B cell (primary cell): ENCODE measurements around the gene TRIM44. TPM values are rescaled to one million over a fixed set of nuclear protein-coding genes. Genes with fewer than 3 reads are reported as not detected.

ENCODE experiments used
- ATAC-seq: fragments of 200-7000 bp; cut with Tn5 transposase; one replicate; pipeline ENCODE4 v1.10.0; 2021; ENCODE audit warnings: low read depth, mild to moderate bottlenecking, moderate number of reproducible peaks, moderate library complexity
- CTCF ChIA-PET: fragments of 350-600 bp; sonication (Branson Sonifier 250); formaldehyde crosslinking; loops from one replicate; lab custom pipeline; 2021; ENCODE audit warnings: antibody characterized with exemption, inconsistent platforms; lab: Charles Lee
- POLR2A ChIA-PET: fragments of 350-600 bp; sonication (Branson Sonifier 250); formaldehyde crosslinking; loops from one replicate; lab custom pipeline; 2021; ENCODE audit warnings: antibody characterized with exemption; lab: Charles Lee
- DNase-seq: peaks from one replicate; pipeline ENCODE4 v3.0.0; 2013
- H2AFZ ChIP-seq: 2 replicates; pipeline ENCODE4 v1.6.1; 2012; ENCODE audit warnings: mild to moderate bottlenecking, low read depth, low read length; ENCODE audit not compliant: insufficient read depth, poor library complexity, severe bottlenecking
- H3K27ac ChIP-seq, 2 donors: 1 replicate in 1 of 2; 2 replicates in 1 of 2; pipeline ENCODE4 v1.5.1; 2012 to 2013; ENCODE audit warnings: low read length in 2 of 2, mild to moderate bottlenecking in 2 of 2, moderate library complexity in 1 of 2
- H3K27me3 ChIP-seq, 4 experiments: fragments of 200-600 bp in 1 of 4; sonication (generic) in 1 of 4; replicated peaks in 1 of 4; 1 replicate in 2 of 4; 2 replicates in 2 of 4; pipeline versions ENCODE4 v1.6.1 to v1.7.0; 2013 to 2016; ENCODE audit warnings: low read length in 3 of 4, mild to moderate bottlenecking in 2 of 4, mixed read lengths in 1 of 4, moderate library complexity in 1 of 4; ENCODE audit not compliant: insufficient read depth in 4 of 4, control insufficient read depth in 3 of 4; ENCODE audit errors: control extremely low read depth in 1 of 4
- H3K36me3 ChIP-seq, 2 experiments: replicated peaks in 1 of 2; 1 replicate in 1 of 2; 2 replicates in 1 of 2; pipeline versions ENCODE4 v1.6.1 to v1.7.1; 2013; ENCODE audit warnings: low read length in 1 of 2; ENCODE audit not compliant: insufficient read depth in 2 of 2, control insufficient read depth in 1 of 2; ENCODE audit errors: control extremely low read depth in 1 of 2, extremely low read depth in 1 of 2
- H3K4me1 ChIP-seq, 2 donors: fragments of 200-600 bp in 1 of 2; sonication (generic) in 1 of 2; 1 replicate in 1 of 2; 2 replicates in 1 of 2; pipeline versions ENCODE4 v1.5.1 to v1.6.1; 2013 to 2017; ENCODE audit warnings: low read length in 2 of 2; ENCODE audit not compliant: control insufficient read depth in 2 of 2, insufficient read depth in 2 of 2
- H3K4me2 ChIP-seq: replicated peaks from 2 replicates; pipeline ENCODE3; 2012; ENCODE audit warnings: mild to moderate bottlenecking, low read depth, low read length; ENCODE audit not compliant: poor library complexity, severe bottlenecking
- H3K4me3 ChIP-seq, 5 experiments: fragments of 200-600 bp in 1 of 5; sonication (generic) in 1 of 5; 1 replicate in 3 of 5; 2 replicates in 2 of 5; pipeline versions ENCODE4 v1.5.1 to v1.7.0; 2011 to 2016; ENCODE audit warnings: low read length in 4 of 5, mild to moderate bottlenecking in 4 of 5, low read depth in 2 of 5, control low read depth in 1 of 5, moderate library complexity in 1 of 5; ENCODE audit not compliant: insufficient read depth in 1 of 5; ENCODE audit errors: control extremely low read depth in 1 of 5, extremely low read depth in 1 of 5
- H3K79me2 ChIP-seq: fragments of 200-600 bp; sonication (generic); one replicate; pipeline ENCODE4 v1.6.0; 2016; ENCODE audit warnings: low read length; ENCODE audit not compliant: control insufficient read depth, insufficient read depth
- H3K9ac ChIP-seq: fragments of 200-600 bp; sonication (generic); 2 replicates; pipeline ENCODE4 v1.6.1; 2017; ENCODE audit warnings: mild to moderate bottlenecking, low read length, moderate library complexity
- H3K9me3 ChIP-seq, 3 donors: one replicate each; pipeline versions ENCODE4 v1.6.1 to v1.7.1; 2013; ENCODE audit warnings: low read length in 2 of 3; ENCODE audit not compliant: control insufficient read depth in 2 of 3, insufficient read depth in 1 of 3; ENCODE audit errors: control extremely low read depth in 1 of 3
- H4K20me1 ChIP-seq: 2 replicates; pipeline ENCODE4 v1.6.0; 2012; ENCODE audit warnings: mild to moderate bottlenecking, low read length; ENCODE audit not compliant: insufficient read depth, control insufficient read depth, poor library complexity, severe bottlenecking
- H3K27ac Mint-ChIP-seq: one replicate; pipeline ENCODE4 v1.8.0; 2021; ENCODE audit warnings: mixed read lengths
- H3K27me3 Mint-ChIP-seq: one replicate; pipeline ENCODE4 v1.8.0; 2021; ENCODE audit warnings: mixed read lengths
- H3K4me1 Mint-ChIP-seq: one replicate; pipeline ENCODE4 v1.8.0; 2021; ENCODE audit warnings: mixed read lengths
- H3K4me3 Mint-ChIP-seq: one replicate; pipeline ENCODE4 v1.8.0; 2021; ENCODE audit warnings: mixed read lengths
- H3K9me3 Mint-ChIP-seq: one replicate; pipeline ENCODE4 v1.8.0; 2022; ENCODE audit warnings: mixed read lengths; ENCODE audit not compliant: insufficient read depth
- EZH2 ChIP-seq: IDR thresholded peaks from 2 replicates; pipeline ENCODE4 v1.6.1; 2012; ENCODE audit warnings: borderline replicate concordance, low read depth, mild to moderate bottlenecking, moderate library complexity, low read length; ENCODE audit not compliant: insufficient read depth, poor library complexity, severe bottlenecking
- WGBS: methylation state at CpG from one replicate; pipeline ENCODE4 v1.1.5; 2013; ENCODE audit warnings: missing lambda C conversion rate; ENCODE audit not compliant: insufficient coverage; 5-methylcytosine and 5-hydroxymethylcytosine counted together
- intact Hi-C: fragments of 100-400 bp; cut with micrococcal nuclease; formaldehyde crosslinking; loops from one replicate; pipeline ENCODE4 v1.10.0; 2022
- polyA plus RNA-seq: library from polyadenylated mRNA; depleted of rRNA; stranded (reverse); fragments of >200 nt; gene quantifications from 2 replicates; pipeline ENCODE4 v1.2.3, GENCODE V29; 2012
- total RNA-seq, 2 donors: library from RNA; stranded (reverse); fragments of 120-200 nt in 1 of 2; gene quantifications; 1 replicate in 1 of 2; 2 replicates in 1 of 2; pipeline versions ENCODE4 v1.2.3 to v1.2.4, GENCODE V29; 2013 to 2022
- TF ChIP-seq, protein P1 (sequence below): fragments of 200-600 bp; IDR thresholded peaks from one replicate; pipeline ENCODE4 v1.8.0; 2022; ENCODE audit warnings: antibody characterized with exemption, mild to moderate bottlenecking

The TRIM44 gene
- total and polyA plus RNA-seq, 2 donors (not counting 1 experiment from before 2014, with no cell fraction given), result 39.1 to 71.1 TPM

DNA sequence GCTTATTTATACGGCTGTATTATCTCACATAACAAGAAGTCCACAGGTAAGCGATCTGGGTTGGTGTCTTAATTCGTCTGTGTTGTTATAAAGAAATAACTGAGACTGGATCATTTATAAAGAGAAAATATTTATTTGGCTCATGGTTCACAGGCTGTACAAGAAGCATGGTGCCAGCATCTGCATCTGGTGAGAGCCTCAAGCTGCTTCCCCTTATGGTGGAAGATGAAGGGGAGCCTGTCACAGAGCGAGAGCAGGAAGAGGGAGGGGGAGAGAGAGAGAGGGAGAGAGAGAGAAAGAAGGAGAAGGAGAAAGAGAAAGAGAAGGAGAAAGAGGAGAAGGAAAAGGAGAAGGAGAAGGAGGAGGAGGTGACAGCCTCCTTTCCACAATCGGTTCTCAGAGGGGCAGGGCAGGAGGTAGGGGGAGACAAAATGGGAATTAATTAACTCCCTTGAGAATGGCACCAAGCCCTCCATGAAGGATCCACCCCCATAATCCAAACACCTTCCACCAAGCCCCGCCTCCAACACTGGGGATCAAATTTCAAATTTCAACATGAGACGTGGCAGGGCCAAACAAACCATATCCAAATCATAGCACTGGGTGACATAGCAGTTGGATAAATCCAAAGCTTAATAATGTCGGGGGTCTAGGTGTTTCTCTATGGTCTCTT is 15.0 kb upstream of the TRIM44 start:
- WGBS, result 86% methylated on average over 4 of the region's 8 CpGs
- Histone ChIP-seq H3K27ac (no peak overlapping the region), H3K27me3 (peaks cover 0 to 8% (median 2%) of the 10 kb centered on the region in 4 experiments), H3K4me3 (no peak overlapping the region), H3K4me1 (no peaks in the 10 kb centered on the region), H3K9me3 (no peaks in the 10 kb centered on the region), H2AFZ (no peak overlapping the region), H4K20me1 (no peaks in the 10 kb centered on the region), H3K79me2 (no peaks in the 10 kb centered on the region), H3K4me2 (no peak overlapping the region), H3K36me3 (no peaks in the 10 kb centered on the region), H3K9ac (no peak overlapping the region)
- H3K4me3 Mint-ChIP-seq, result no peak overlapping the region
- TF ChIP-seq, protein P1, sequence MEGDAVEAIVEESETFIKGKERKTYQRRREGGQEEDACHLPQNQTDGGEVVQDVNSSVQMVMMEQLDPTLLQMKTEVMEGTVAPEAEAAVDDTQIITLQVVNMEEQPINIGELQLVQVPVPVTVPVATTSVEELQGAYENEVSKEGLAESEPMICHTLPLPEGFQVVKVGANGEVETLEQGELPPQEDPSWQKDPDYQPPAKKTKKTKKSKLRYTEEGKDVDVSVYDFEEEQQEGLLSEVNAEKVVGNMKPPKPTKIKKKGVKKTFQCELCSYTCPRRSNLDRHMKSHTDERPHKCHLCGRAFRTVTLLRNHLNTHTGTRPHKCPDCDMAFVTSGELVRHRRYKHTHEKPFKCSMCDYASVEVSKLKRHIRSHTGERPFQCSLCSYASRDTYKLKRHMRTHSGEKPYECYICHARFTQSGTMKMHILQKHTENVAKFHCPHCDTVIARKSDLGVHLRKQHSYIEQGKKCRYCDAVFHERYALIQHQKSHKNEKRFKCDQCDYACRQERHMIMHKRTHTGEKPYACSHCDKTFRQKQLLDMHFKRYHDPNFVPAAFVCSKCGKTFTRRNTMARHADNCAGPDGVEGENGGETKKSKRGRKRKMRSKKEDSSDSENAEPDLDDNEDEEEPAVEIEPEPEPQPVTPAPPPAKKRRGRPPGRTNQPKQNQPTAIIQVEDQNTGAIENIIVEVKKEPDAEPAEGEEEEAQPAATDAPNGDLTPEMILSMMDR, result no peak
- no peak for TF ChIP-seq EZH2
- intact Hi-C loops, result no loop called here
- H3K27me3 Mint-ChIP-seq, result peaks cover 55% of the 10 kb centered on the region
- H3K9me3 Mint-ChIP-seq, result no peaks in the 10 kb centered on the region
- DNase-seq (no peak), ATAC-seq (no peak)
- CTCF ChIA-PET, result no interaction called here
- no peaks in the 10 kb centered on the region for H3K4me1 Mint-ChIP-seq
- H3K27ac Mint-ChIP-seq, result no peak overlapping the region
- POLR2A ChIA-PET, result no interaction called here

DNA sequence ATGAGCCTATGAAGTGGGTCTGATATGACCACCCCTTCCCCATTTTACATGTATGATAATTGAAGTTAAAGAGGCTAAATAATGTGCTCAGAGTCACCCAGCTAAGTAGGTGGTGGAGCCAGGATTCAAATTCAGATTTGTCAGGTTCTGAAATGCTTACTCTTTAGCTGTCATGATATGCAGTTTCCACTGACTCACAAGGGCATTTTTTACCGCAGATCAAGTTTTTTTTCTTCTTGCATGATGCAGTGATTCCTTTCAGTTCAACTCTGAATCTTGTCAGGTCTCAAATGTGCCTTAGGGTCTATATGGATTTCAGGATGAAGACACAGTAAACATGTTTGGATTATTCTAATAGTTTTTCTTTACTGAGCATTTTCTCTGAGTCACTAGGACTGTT is 12.6 kb upstream of the TRIM44 start:
- Histone ChIP-seq H3K36me3 (no peaks in the 10 kb centered on the region), H3K4me3 (no peak overlapping the region), H3K4me2 (no peak overlapping the region), H2AFZ (no peak overlapping the region), H4K20me1 (no peaks in the 10 kb centered on the region), H3K9ac (no peak overlapping the region), H3K27ac (no peak overlapping the region), H3K4me1 (no peaks in the 10 kb centered on the region), H3K79me2 (no peaks in the 10 kb centered on the region), H3K9me3 (no peaks in the 10 kb centered on the region), H3K27me3 (peaks cover 0 to 7% (median 4%) of the 10 kb centered on the region in 4 experiments)
- Mint-ChIP-seq H3K4me1 (no peaks in the 10 kb centered on the region), H3K9me3 (no peaks in the 10 kb centered on the region), H3K4me3 (no peak overlapping the region), H3K27me3 (peaks cover 63% of the 10 kb centered on the region), H3K27ac (no peak overlapping the region)
- TF ChIP-seq EZH2, result no peak
- TF ChIP-seq, protein P1, result no peak
- intact Hi-C loops, result no loop called here
- no peak for DNase-seq
- CTCF ChIA-PET, result no interaction called here
- ATAC-seq, result no peak
- POLR2A ChIA-PET, result no interaction called here
- WGBS, result no CpG with 5 or more reads among the region's 1 CpG
